Frontal cortex (tissue), 4 donors: ENCODE measurements around the gene ADPRHL1. TPM values are rescaled to one million over a fixed set of nuclear protein-coding genes. Genes with fewer than 3 reads are reported as not detected.

Experiments
- DNase-seq, 2 donors: peaks; one replicate each; pipeline ENCODE4 v3.0.0; 2012; ENCODE audit warnings: low spot score in 2 of 2
- FAIRE-seq: peaks from 2 replicates; lab custom pipeline; 2012; peaks lifted over from hg19 to GRCh38; lab: Jason Lieb, UNC
- total RNA-seq: library from RNA; depleted of rRNA; stranded (reverse); fragments of >200 nt; gene quantifications from one replicate; pipeline ENCODE4 v1.2.3, GENCODE V29; 2014
- donor health status: control.
- donor health status: control.
- donor health status: control.

Gene ADPRHL1
- 1.2 TPM for total RNA-seq

- DNase-seq (no peak), FAIRE-seq (no peak)
These were observed at the start of gene ADPRHL1 for GRCh38 chr13:113452942-113453901. Gene ADPRHL1 (minus strand): TSS chr13:113453488. CDS start chr13:113453437, 51 bp downstream.

GRCh38 chr13:113502686-113503085 is 49.4 kb upstream of the ADPRHL1 start:
- DNase-seq (no peak), FAIRE-seq (no peak)

GRCh38 chr13:113500530-113501265 is 47.4 kb upstream of the ADPRHL1 start:
- DNase-seq = no peak
- FAIRE-seq = no peak

- DNase-seq = no peak
- FAIRE-seq = no peak
These were observed 46.6 kb upstream of the ADPRHL1 start for GRCh38 chr13:113499936-113500335.

GRCh38 chr13:113498905-113499304 is 45.6 kb upstream of the ADPRHL1 start:
- FAIRE-seq = no peak

GRCh38 chr13:113497217-113497616 is 43.9 kb upstream of the ADPRHL1 start:
- FAIRE-seq = no peak
- no peak for DNase-seq

More at GRCh38 chr13:113498905-113499304, 45.6 kb upstream of the ADPRHL1 start:
- DNase-seq = no peak

- FAIRE-seq (no peak), DNase-seq (no peak)
These were observed 42.4 kb upstream of the ADPRHL1 start for GRCh38 chr13:113495494-113496210.

- DNase-seq = no peak
- no peak for FAIRE-seq
These were observed 40.1 kb upstream of the ADPRHL1 start for GRCh38 chr13:113493315-113493951.

- DNase-seq = no peak
- FAIRE-seq = no peak
These were observed 38.7 kb upstream of the ADPRHL1 start for GRCh38 chr13:113491982-113492381.

GRCh38 chr13:113491418-113491883 is 38.2 kb upstream of the ADPRHL1 start:
- peak in 1 of 2 donors; percentile 40 for DNase-seq
- FAIRE-seq = no peak

GRCh38 chr13:113490496-113491417 is 37.5 kb upstream of the ADPRHL1 start, which contains the start of gene DCUN1D2:
Gene DCUN1D2 (minus strand): TSS chr13:113490711. CDS start chr13:113490669, 42 bp downstream.
- FAIRE-seq (no peak), DNase-seq (peak; percentile 97 to 99)

- FAIRE-seq (no peak), DNase-seq (peak; percentile 51 to 54)
These were observed 36.5 kb upstream of the ADPRHL1 start for GRCh38 chr13:113489549-113490495.

GRCh38 chr13:113489171-113489548 is 35.9 kb upstream of the ADPRHL1 start:
- no peak for FAIRE-seq
- DNase-seq = no peak

GRCh38 chr13:113488283-113488682 is 35.0 kb upstream of the ADPRHL1 start:
- DNase-seq = no peak
- FAIRE-seq = no peak

- DNase-seq (no peak), FAIRE-seq (no peak)
These were observed 33.4 kb upstream of the ADPRHL1 start for GRCh38 chr13:113486698-113487097.

- FAIRE-seq (no peak), DNase-seq (no peak)
These were observed 32.3 kb upstream of the ADPRHL1 start for GRCh38 chr13:113485545-113485944.
